Heart right ventricle (tissue), 16 donors: Measurements from ENCODE around the gene IL17RA. TPM values are rescaled to one million over a fixed set of nuclear protein-coding genes. Genes with fewer than 3 reads are reported as not detected.

Experiments used
- ATAC-seq, 8 donors: fragments of 200-7000 bp; cut with Tn5 transposase; one replicate each; pipeline ENCODE4 v1.9.1; 2020; ENCODE audit warnings: mild to moderate bottlenecking in 8 of 8, moderate library complexity in 8 of 8, moderate number of reproducible peaks in 1 of 8
- DNase-seq, 2 donors: peaks; one replicate each; pipeline ENCODE4 v3.0.0-alpha.2; 2020
- H3K27ac ChIP-seq, 10 donors: fragments of 200-600 bp; sonication (generic) in 2 of 10; one replicate each; pipeline versions ENCODE4 v1.5.0 to v1.8.0; 2020 to 2022; ENCODE audit warnings: mild to moderate bottlenecking in 3 of 10
- H3K27me3 ChIP-seq, 7 donors: fragments of 200-600 bp; one replicate each; pipeline ENCODE4 v1.8.0; 2021 to 2022; ENCODE audit warnings: mild to moderate bottlenecking in 2 of 7
- H3K36me3 ChIP-seq, 9 donors: fragments of 200-600 bp; sonication (generic) in 1 of 9; one replicate each; pipeline versions ENCODE4 v1.5.0 to v1.8.0; 2020 to 2022; ENCODE audit warnings: mild to moderate bottlenecking in 2 of 9
- H3K4me1 ChIP-seq, 9 donors: fragments of 200-600 bp; sonication (generic) in 1 of 9; one replicate each; pipeline versions ENCODE4 v1.5.0 to v1.8.0; 2020 to 2022; ENCODE audit warnings: mild to moderate bottlenecking in 4 of 9
- H3K4me3 ChIP-seq, 10 donors: fragments of 200-600 bp; sonication (generic) in 2 of 10; one replicate each; pipeline versions ENCODE4 v1.5.0 to v1.8.0; 2020 to 2022; ENCODE audit warnings: mild to moderate bottlenecking in 7 of 10, moderate library complexity in 2 of 10
- H3K9me3 ChIP-seq, 11 donors: fragments of 200-600 bp in 10 of 11; sonication (generic) in 2 of 11; one replicate each; pipeline versions ENCODE4 v1.5.0 to v1.8.0; 2013 to 2022; ENCODE audit warnings: mild to moderate bottlenecking in 2 of 11, control low read depth in 1 of 11, moderate library complexity in 1 of 11
- WGBS, 2 donors: extraction: QIAGEN DNeasy Blood & Tissue Kit; methylation state at CpG; one replicate each; pipeline ENCODE4 v1.1.7; 2013; ENCODE audit warnings: inconsistent platforms in 1 of 2; 5-methylcytosine and 5-hydroxymethylcytosine counted together
- intact Hi-C, 10 donors: fragments of 100-400 bp; cut with DNase I; formaldehyde crosslinking; loops; one replicate each; pipeline versions ENCODE4 v1.11.1 to v1.14.2; 2022
- polyA plus RNA-seq, 2 donors: library from polyadenylated mRNA; stranded (reverse); fragments of 200-250 nt; gene quantifications; one replicate each; pipeline ENCODE4 v1.2.3, GENCODE V29; 2013
- total RNA-seq, 10 donors: library from RNA; stranded (reverse); fragmentation: NEBNext Ultra II Directional in 3 of 10; extraction: Animal tissue kit (Norgen Biotek cat#: 25700) in 3 of 10; gene quantifications; one replicate each; pipeline versions ENCODE4 v1.2.1 to v1.2.4, GENCODE V29; 2021 to 2023
- TF ChIP-seq, protein P1 (sequence below), 9 donors: fragments of 200-600 bp; sonication (generic) in 2 of 9; IDR thresholded peaks; one replicate each; pipeline versions ENCODE4 v1.5.0 to v1.8.0; 2021 to 2022; ENCODE audit warnings: antibody characterized with exemption in 9 of 9, mild to moderate bottlenecking in 5 of 9, moderate library complexity in 1 of 9
- donor health status: Arrhythmogenic right ventricular cardiomyopathy.
- donor health status: ischemic (EF 13 %, LVEDD 7.1; RV severe dilation, severe dysfunction).
- donor health status: healthy with polysubstance abuse.
- donor health status: DM: no; HTN: yes; CAD: no.
- donor health status: DM: no; HTN: no; CAD: no.
- donor health status: ischemic (EF 25% LVEDD 6.9; RV normal size, moderate dysfunction).
- donor health status: ischemic (EF 25% LVEDD 5.7; RV mildly dilated, moderate dysfunction).
- donor health status: healthy.
- donor health status: DM: yes; HTN: yes; CAD: no.
- donor health status: Ischemic cardiomyopathy.
- donor health status: ischemic (EF 35%, LVEDD 5.7; RV mildly dilated, moderate dysfunction).
- donor health status: nonischemic (EF 11% LVEDD 7.7; RV severe dilation, severe dysfunction).
- donor health status: DM: yes; HTN: yes; CAD: no.
- donor health status: PGD.
- donor health status: ischemic (EF 29% LVEDD 5.4; RV normal size, mild dysfunction).
- donor health status: nonischemic (EF 23%, LVEDD 6.1; RV moderate dilation, normal function).

The IL17RA gene
- total and polyA plus RNA-seq, 12 donors = 4.0 to 15.9 (median 5.4) TPM

DNA sequence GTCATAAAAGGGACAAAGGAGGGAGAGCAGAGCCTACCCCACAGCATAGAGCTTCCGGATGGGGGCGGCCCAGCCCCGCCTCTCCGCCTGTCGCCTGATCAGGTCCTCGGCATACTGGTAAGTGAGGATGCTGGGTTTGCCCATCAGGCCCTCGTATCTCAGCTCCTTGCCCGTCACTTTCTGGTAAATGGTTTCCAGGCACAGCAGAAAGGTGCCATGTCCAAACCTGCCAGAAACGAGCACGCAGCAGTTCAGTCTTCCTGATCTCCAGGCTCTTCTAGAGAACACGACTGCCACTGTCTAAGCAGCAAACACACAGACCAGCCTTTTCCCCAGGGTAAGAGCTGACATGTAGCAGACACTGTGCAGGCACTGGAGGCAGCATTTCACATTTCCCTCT lies 53.7 kb downstream of the IL17RA start:
- ATAC-seq (peak in 1 of 8 donors; percentile 4), DNase-seq (no peak)
- Histone ChIP-seq H3K9me3 (no peaks in the 10 kb centered on the region), H3K36me3 (peaks cover 0 to 70% (median 14%) of the 10 kb centered on the region in 9 donors), H3K4me3 (no peak overlapping the region), H3K27me3 (no peaks in the 10 kb centered on the region), H3K27ac (peak overlapping the region in 3 of 10 donors; percentile 66 to 68 (median 66)), H3K4me1 (peaks cover 0 to 34% (median 15%) of the 10 kb centered on the region in 9 donors)
- intact Hi-C loops = no loop called here
- TF ChIP-seq, protein P1, sequence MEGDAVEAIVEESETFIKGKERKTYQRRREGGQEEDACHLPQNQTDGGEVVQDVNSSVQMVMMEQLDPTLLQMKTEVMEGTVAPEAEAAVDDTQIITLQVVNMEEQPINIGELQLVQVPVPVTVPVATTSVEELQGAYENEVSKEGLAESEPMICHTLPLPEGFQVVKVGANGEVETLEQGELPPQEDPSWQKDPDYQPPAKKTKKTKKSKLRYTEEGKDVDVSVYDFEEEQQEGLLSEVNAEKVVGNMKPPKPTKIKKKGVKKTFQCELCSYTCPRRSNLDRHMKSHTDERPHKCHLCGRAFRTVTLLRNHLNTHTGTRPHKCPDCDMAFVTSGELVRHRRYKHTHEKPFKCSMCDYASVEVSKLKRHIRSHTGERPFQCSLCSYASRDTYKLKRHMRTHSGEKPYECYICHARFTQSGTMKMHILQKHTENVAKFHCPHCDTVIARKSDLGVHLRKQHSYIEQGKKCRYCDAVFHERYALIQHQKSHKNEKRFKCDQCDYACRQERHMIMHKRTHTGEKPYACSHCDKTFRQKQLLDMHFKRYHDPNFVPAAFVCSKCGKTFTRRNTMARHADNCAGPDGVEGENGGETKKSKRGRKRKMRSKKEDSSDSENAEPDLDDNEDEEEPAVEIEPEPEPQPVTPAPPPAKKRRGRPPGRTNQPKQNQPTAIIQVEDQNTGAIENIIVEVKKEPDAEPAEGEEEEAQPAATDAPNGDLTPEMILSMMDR (IDR thresholded peaks at IDR 0.05) = no peak
- 74 to 79% methylated on average over 11 of the region's 11 CpGs for WGBS, 2 donors

DNA sequence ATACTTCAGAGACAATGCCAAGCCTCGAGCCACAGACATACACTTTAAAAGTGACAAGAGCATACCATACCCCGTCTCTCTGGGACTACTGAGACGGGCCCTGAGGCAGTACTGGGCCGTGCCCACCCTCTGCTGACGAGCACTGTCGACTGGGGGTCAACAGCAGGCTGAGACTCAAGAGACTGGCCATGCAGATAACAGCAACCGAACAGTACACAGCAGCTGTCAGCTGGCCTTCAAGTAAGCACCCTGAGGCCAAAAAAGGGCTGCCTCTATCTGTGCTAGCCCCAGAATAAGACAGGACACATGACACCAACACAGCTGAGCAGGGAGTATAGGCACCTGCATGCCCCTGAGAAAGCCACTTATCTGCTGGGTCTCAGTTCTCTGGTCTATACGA lies 55.2 kb downstream of the IL17RA start:
- Histone ChIP-seq H3K36me3 (peaks cover 0 to 85% (median 23%) of the 10 kb centered on the region in 9 donors), H3K9me3 (no peaks in the 10 kb centered on the region), H3K27me3 (no peaks in the 10 kb centered on the region), H3K27ac (peak overlapping the region in 9 of 10 donors; percentile 8 to 68 (median 62)), H3K4me3 (no peak overlapping the region), H3K4me1 (peaks cover 0 to 34% (median 15%) of the 10 kb centered on the region in 9 donors)
- intact Hi-C loops = no loop called here
- WGBS, 2 donors = 32 to 41% methylated on average over 8 of the region's 8 CpGs
- ATAC-seq (peak; percentile 72 to 92 (median 86)), DNase-seq (peak in 1 of 2 donors; percentile 40)
- TF ChIP-seq, protein P1 (IDR thresholded peaks at IDR 0.05) = no peak

DNA sequence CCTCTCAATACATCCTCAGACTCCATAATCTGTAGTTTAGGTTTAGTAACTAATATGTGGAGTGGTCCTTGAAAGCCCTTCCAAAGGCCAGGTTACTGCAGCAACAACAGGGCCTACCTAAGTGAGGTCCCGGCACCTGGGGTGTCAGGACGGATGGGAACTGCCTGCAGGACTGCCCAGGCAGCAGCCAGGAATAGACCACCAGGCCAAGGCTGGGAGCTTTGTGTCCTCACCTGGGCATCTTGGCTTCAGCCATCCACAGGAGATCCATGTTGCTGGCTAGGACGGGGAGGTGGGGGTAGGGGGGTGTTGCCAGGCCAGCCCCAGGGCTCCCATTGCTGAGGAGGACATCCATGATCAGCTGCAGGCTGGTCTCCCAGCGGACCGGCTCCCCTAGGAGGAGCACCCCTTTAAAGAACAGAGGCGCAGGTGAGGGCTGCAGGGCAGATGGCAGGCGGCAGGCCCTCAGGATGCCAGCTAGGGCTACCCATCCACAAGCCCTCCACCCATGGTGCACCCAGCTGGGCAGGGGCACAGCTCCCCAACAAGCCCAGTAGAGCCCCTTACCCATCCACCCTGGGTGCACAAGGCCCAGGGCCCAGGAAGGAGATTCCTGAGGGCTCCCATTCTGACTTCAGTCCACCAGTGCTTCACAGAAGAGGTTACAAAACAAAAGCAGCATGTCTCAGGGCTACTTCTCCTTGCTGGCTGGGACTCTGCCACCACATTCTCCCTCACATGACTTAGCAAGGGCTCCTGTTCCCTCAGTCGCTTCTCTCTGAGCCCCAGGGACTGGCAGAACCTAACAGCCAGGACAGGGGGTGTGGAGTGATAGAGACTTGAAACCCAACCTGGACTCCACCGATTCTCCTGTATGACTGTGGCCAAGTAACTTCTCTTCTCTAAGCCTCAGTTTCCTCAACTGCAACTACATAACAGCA lies 56.3 kb downstream of the IL17RA start:
- Histone ChIP-seq H3K4me1 (peaks cover 0 to 34% (median 15%) of the 10 kb centered on the region in 9 donors), H3K9me3 (no peaks in the 10 kb centered on the region), H3K27me3 (no peaks in the 10 kb centered on the region), H3K4me3 (no peak overlapping the region), H3K27ac (peak overlapping the region in 5 of 10 donors; percentile 15 to 68 (median 66)), H3K36me3 (peaks cover 0 to 92% (median 25%) of the 10 kb centered on the region in 9 donors)
- ATAC-seq = peak in 3 of 8 donors; percentile 14 to 32 (median 23)
- WGBS, 2 donors = 83 to 90% methylated on average over 9 of the region's 9 CpGs
- TF ChIP-seq, protein P1 (IDR thresholded peaks at IDR 0.05) = no peak
- no peak for DNase-seq
- intact Hi-C loops = no loop called here

DNA sequence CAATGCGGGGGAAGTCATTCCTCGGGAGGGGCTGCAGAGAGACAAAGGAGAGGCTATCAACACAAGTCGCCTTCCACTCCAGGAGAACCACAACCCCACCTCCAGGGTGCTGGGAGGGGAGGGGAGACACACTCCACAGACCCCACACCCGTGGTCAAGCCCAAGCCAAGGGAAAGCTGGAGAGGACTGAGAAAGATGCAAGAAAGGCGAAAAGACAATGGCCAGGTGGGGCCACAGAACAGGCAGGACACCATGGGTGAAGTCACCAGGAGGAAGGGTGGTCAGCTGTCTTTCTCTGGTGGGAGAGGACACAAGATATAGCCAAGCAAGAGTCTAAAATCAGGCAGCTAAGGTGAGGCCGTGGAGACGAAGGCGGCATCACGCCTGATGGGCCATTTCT lies 58.3 kb downstream of the IL17RA start:
- 88 to 93% methylated on average over 9 of the region's 9 CpGs for WGBS, 2 donors

More for the DNA sequence above, 58.3 kb downstream of the IL17RA start:
- TF ChIP-seq, protein P1 (IDR thresholded peaks at IDR 0.05) = no peak
- intact Hi-C loops = no loop called here
- no peaks in the 10 kb centered on the region for H3K9me3 ChIP-seq
- no peak for DNase-seq
- H3K4me1 ChIP-seq = peaks cover 0 to 34% (median 15%) of the 10 kb centered on the region in 9 donors
- peaks cover 0 to 84% (median 25%) of the 10 kb centered on the region in 9 donors for H3K36me3 ChIP-seq
- H3K4me3 ChIP-seq = no peak overlapping the region
- H3K27me3 ChIP-seq = no peaks in the 10 kb centered on the region
- H3K27ac ChIP-seq = no peak overlapping the region
- no peak for ATAC-seq
